HepG2 (cell line): ENCODE results near the gene BCL7A. TPM values are rescaled to one million over a fixed set of nuclear protein-coding genes. Genes with fewer than 3 reads are reported as not detected.

Experiments used
- ATAC-seq: fragments of 200-7000 bp; cut with Tn5 transposase; 3 replicates; pipeline ENCODE4 v1.9.1; 2020; ENCODE audit warnings: mild to moderate bottlenecking, moderate library complexity
- BruUV-seq: library from RNA; stranded (reverse); fragments of 400-500 nt; replicated peaks from 2 replicates; lab custom pipeline; 2021; lab: Mats Ljungman, UMichigan
- CTCF ChIA-PET: fragments of 300-600 bp; formaldehyde crosslinking; extraction: SDS; loops from one replicate; lab custom pipeline; 2021; ENCODE audit warnings: low total read pairs, inconsistent platforms, low intra/inter-chr PET ratio; lab: Yijun Ruan, JAX
- POLR2A ChIA-PET: fragments of 350-600 bp; sonication (Branson Sonifier 250); formaldehyde crosslinking; loops from one replicate; lab custom pipeline; 2020; ENCODE audit warnings: antibody characterized with exemption, inconsistent platforms; lab: Yijun Ruan, JAX
- DNase-seq: peaks from one replicate; pipeline ENCODE4 v3.0.0-alpha.2; 2015; ENCODE audit warnings: low spot score
- FAIRE-seq: peaks from 3 replicates; lab custom pipeline; 2011; peaks lifted over from hg19 to GRCh38; lab: Jason Lieb, UNC
- H2AFZ ChIP-seq: one replicate; pipeline ENCODE4 v1.6.1; 2011; ENCODE audit warnings: low read length, inconsistent platforms
- H3K27ac ChIP-seq: fragments of 300-600 bp; 3 replicates; pipeline ENCODE4 v1.8.0; 2011; ENCODE audit warnings: mixed run types, mild to moderate bottlenecking, mixed read lengths, low read length, inconsistent platforms; ENCODE audit not compliant: insufficient read depth; ENCODE audit errors: extremely low read length
- H3K27me3 ChIP-seq, 2 experiments: fragments of 200-600 bp in 1 of 2; 2 replicates in 1 of 2; 3 replicates in 1 of 2; pipeline versions ENCODE4 v1.6.0 to v1.8.0; 2011; ENCODE audit warnings: low read length in 2 of 2, mild to moderate bottlenecking in 2 of 2, moderate library complexity in 2 of 2, inconsistent platforms in 1 of 2; ENCODE audit not compliant: insufficient read depth in 2 of 2, control insufficient read depth in 1 of 2
- H3K36me3 ChIP-seq, 2 experiments: fragments of 200-600 bp in 1 of 2; replicated peaks in 1 of 2; 2 replicates in 1 of 2; 3 replicates in 1 of 2; pipeline versions ENCODE4 v1.5.1 to v1.8.0; 2011; ENCODE audit warnings: low read length in 2 of 2, inconsistent platforms in 1 of 2; ENCODE audit not compliant: insufficient read depth in 2 of 2, control insufficient read depth in 1 of 2
- H3K4me1 ChIP-seq: 2 replicates; pipeline ENCODE4 v1.5.1; 2012; ENCODE audit warnings: low read length, inconsistent platforms; ENCODE audit not compliant: insufficient read depth
- H3K4me2 ChIP-seq: 2 replicates; pipeline ENCODE4 v1.6.0; 2011; ENCODE audit warnings: low read depth, low read length, inconsistent platforms
- H3K4me3 ChIP-seq, 3 experiments: fragments of 200-600 bp in 1 of 3; sonication (generic), shearing (Covaris generic) in 1 of 3; replicated peaks in 1 of 3; 2 replicates each; pipeline ENCODE4 v1.5.1; 2011 to 2016; ENCODE audit warnings: low read length in 3 of 3, inconsistent platforms in 2 of 3, low read depth in 2 of 3, mild to moderate bottlenecking in 2 of 3, control low read depth in 1 of 3, mixed read lengths in 1 of 3; ENCODE audit not compliant: insufficient read depth in 1 of 3
- H3K79me2 ChIP-seq: one replicate; pipeline ENCODE4 v1.6.1; 2011; ENCODE audit warnings: low read length, inconsistent platforms; ENCODE audit not compliant: insufficient read depth
- H3K9ac ChIP-seq: 2 replicates; pipeline ENCODE4 v1.6.0; 2011; ENCODE audit warnings: mild to moderate bottlenecking, low read depth, low read length, inconsistent platforms; ENCODE audit not compliant: insufficient read depth
- H3K9me3 ChIP-seq: 2 replicates; pipeline ENCODE4 v1.5.1; 2012; ENCODE audit warnings: mild to moderate bottlenecking, low read length
- H4K20me1 ChIP-seq: 2 replicates; pipeline ENCODE4 v1.6.0; 2011; ENCODE audit warnings: inconsistent platforms, mild to moderate bottlenecking, low read length, moderate library complexity; ENCODE audit not compliant: insufficient read depth
- ARID2 ChIP-seq: sonication (generic); formaldehyde crosslinking; IDR thresholded peaks from 2 replicates; pipeline ENCODE4 v1.8.1; 2022; ENCODE audit warnings: mild to moderate bottlenecking, missing genetic modification reagents, borderline replicate concordance
- ATF2 ChIP-seq: sonication (generic); formaldehyde crosslinking; IDR thresholded peaks from 2 replicates; pipeline ENCODE4 v1.4.0; 2020; ENCODE audit warnings: missing genetic modification reagents
- KDM2A ChIP-seq: sonication (generic); formaldehyde crosslinking; IDR thresholded peaks from 2 replicates; pipeline ENCODE4 v1.4.0; 2020; ENCODE audit warnings: low read depth, missing genetic modification reagents, borderline replicate concordance
- KDM5A ChIP-seq: fragments of 200-600 bp; sonication (generic); IDR thresholded peaks from 2 replicates; pipeline ENCODE4 v1.7.0; 2018; ENCODE audit warnings: antibody characterized with exemption, mild to moderate bottlenecking, low read length, borderline replicate concordance
- MAFF ChIP-seq: IDR thresholded peaks from 2 replicates; pipeline ENCODE4 v1.6.1; 2011; ENCODE audit warnings: low read depth, low read length, improper control_type of control experiment
- NR2C2 ChIP-seq: sonication (generic); formaldehyde crosslinking; IDR thresholded peaks from 2 replicates; pipeline ENCODE4 v1.4.0; 2020; ENCODE audit warnings: missing genetic modification reagents, mild to moderate bottlenecking, moderate library complexity, borderline replicate concordance
- NR2F6 ChIP-seq, 2 experiments: IDR thresholded peaks; 2 replicates each; pipeline ENCODE4 v1.6.1; 2016; ENCODE audit warnings: antibody characterized with exemption in 1 of 2, mild to moderate bottlenecking in 1 of 2
- POGZ ChIP-seq: sonication (generic); formaldehyde crosslinking; IDR thresholded peaks from 2 replicates; pipeline ENCODE4 v1.4.0; 2020; ENCODE audit warnings: mild to moderate bottlenecking, missing genetic modification reagents
- SMYD3 ChIP-seq: sonication (generic); formaldehyde crosslinking; IDR thresholded peaks from 2 replicates; pipeline ENCODE4 v1.8.1; 2023; ENCODE audit warnings: mild to moderate bottlenecking, missing genetic modification reagents
- SSRP1 ChIP-seq: IDR thresholded peaks from 2 replicates; pipeline ENCODE4 v1.6.1; 2016; ENCODE audit warnings: control low read depth
- SYNCRIP ChIP-seq: fragments of 200-400 bp; formaldehyde crosslinking; IDR thresholded peaks from 2 replicates; pipeline ENCODE4 v1.6.1; 2018; ENCODE audit warnings: mild to moderate bottlenecking, low read depth, low read length; ENCODE audit not compliant: insufficient read depth
- ZNF788 ChIP-seq: sonication (generic); formaldehyde crosslinking; IDR thresholded peaks from 2 replicates; pipeline ENCODE4 v1.5.0; 2020; ENCODE audit warnings: mild to moderate bottlenecking, missing genetic modification reagents, borderline replicate concordance
- ZNF841 ChIP-seq: sonication (generic); formaldehyde crosslinking; IDR thresholded peaks from 2 replicates; pipeline ENCODE4 v1.8.1; 2023; ENCODE audit warnings: missing genetic modification reagents, borderline replicate concordance
- ZNF879 ChIP-seq: sonication (generic); formaldehyde crosslinking; IDR thresholded peaks from 2 replicates; pipeline ENCODE4 v1.8.1; 2023; ENCODE audit warnings: missing genetic modification reagents
- WGBS: methylation state at CpG from one replicate; pipeline ENCODE4 v1.1.6; 2017; ENCODE audit warnings: low lambda C conversion rate; 5-methylcytosine and 5-hydroxymethylcytosine counted together
- in situ Hi-C: cut with HindIII; loops from 2 replicates; pipeline ENCODE4 v1.10.0; 2017; ENCODE audit warnings: low pct_unique_long_range_greater_than_20kb; ENCODE audit not compliant: extremely low pct_ligation_motif_present
- intact Hi-C: fragments of 100-400 bp; cut with micrococcal nuclease; formaldehyde crosslinking; loops from one replicate; pipeline ENCODE4 v1.10.0; 2022; ENCODE audit not compliant: unreplicated experiment
- polyA plus RNA-seq, 8 experiments: library from polyadenylated mRNA; depleted of rRNA in 3 of 8; stranded (reverse) in 7 of 8; unstranded in 1 of 8; fragments of >200 nt; fragmentation: Illumina TruSeq in 4 of 8; extraction: Trizol in 4 of 8; gene quantifications; 2 replicates each; pipeline versions ENCODE4 v1.2.1 to v1.2.3, GENCODE V29; 2011 to 2016; ENCODE audit warnings: low read depth in 4 of 8, missing spikeins in 1 of 8, mixed read lengths in 1 of 8; ENCODE audit not compliant: insufficient read depth in 1 of 8
- total RNA-seq, 5 experiments: library from RNA; depleted of rRNA; stranded (reverse); fragments of >200 nt; fragmentation: Illumina TruSeq; extraction: Trizol; gene quantifications; 2 replicates each; pipeline ENCODE4 v1.2.3, GENCODE V29; 2016; ENCODE audit warnings: low read depth in 1 of 5

The BCL7A gene
- total and polyA plus RNA-seq, 2 of the 13 experiments (the other 11 are each of a cell fraction or from before 2014, with no cell fraction given): 4.1 to 6.2 TPM

GRCh38 chr12:122099856-122100255, 78.2 kb downstream of the BCL7A start (continued):
- TF ChIP-seq SYNCRIP (no peak), NR2C2 (CRISPR knock-in tag) (no peak)

- Histone ChIP-seq H3K27me3 (no peaks in the 10 kb centered on the region), H4K20me1 (peaks cover 8% of the 10 kb centered on the region; the same call in 1 of the 2 replicates), H3K79me2 (peaks cover 6% of the 10 kb centered on the region), H3K9ac (no peak overlapping the region), H2AFZ (no peak overlapping the region), H3K36me3 (no peaks in the 10 kb centered on the region), H3K4me3 (no peak overlapping the region), H3K4me1 (peaks cover 39% of the 10 kb centered on the region), H3K4me2 (no peak overlapping the region), H3K9me3 (no peaks in the 10 kb centered on the region), H3K27ac (no peak overlapping the region)
- POLR2A ChIA-PET: no interaction called here
- intact Hi-C loops: no loop called here
- in situ Hi-C loops: no loop called here
- WGBS: 100% methylated on average over 1 of the region's 1 CpG
- CTCF ChIA-PET: no interaction called here
- FAIRE-seq (no peak), DNase-seq (no peak), ATAC-seq (no peak)
- no peak for TF ChIP-seq ZNF788 (CRISPR knock-in tag)
- no peak for TF ChIP-seq KDM5A
- no peak for TF ChIP-seq ARID2 (CRISPR knock-in tag)
- no peak for TF ChIP-seq SSRP1
- TF ChIP-seq ZNF841: no peak
- no peak for TF ChIP-seq ATF2 (CRISPR knock-in tag)
- TF ChIP-seq MAFF: no peak
- no peak for TF ChIP-seq POGZ (CRISPR knock-in tag)
- TF ChIP-seq NR2F6 (IDR thresholded peaks at IDR 0.05): no peak
- no peak for TF ChIP-seq NR2F6 (CRISPR knock-in tag; IDR thresholded peaks at IDR 0.05)
- TF ChIP-seq KDM2A (CRISPR knock-in tag): no peak
- no peak for TF ChIP-seq ZNF879 (CRISPR knock-in tag)
- TF ChIP-seq SMYD3: no peak
- no TSS peak for BruUV-seq
Measured at GRCh38 chr12:122100568-122100967, 78.9 kb downstream of the BCL7A start.
